BE2C (cell line): ENCODE measurements around the gene PRPS1.
"Not testable (repeated sequence)": the region's sequence is repeated elsewhere in the genome, so short reads cannot be mapped to it uniquely, and the experiment has no call there.

Source experiments
- DNase-seq: peaks from one replicate; pipeline ENCODE4 v3.0.0-alpha.2; 2020
- H3K27me3 ChIP-seq: fragments of 250-450 bp; sonication (Bioruptor Pico); 2 replicates; pipeline ENCODE4 v1.5.1; 2020; ENCODE audit warnings: mild to moderate bottlenecking
- H3K36me3 ChIP-seq: fragments of 250-450 bp; sonication (Bioruptor Pico); 2 replicates; pipeline ENCODE4 v1.5.1; 2020; ENCODE audit warnings: mild to moderate bottlenecking
- H3K4me1 ChIP-seq: fragments of 250-450 bp; sonication (Bioruptor Pico); 2 replicates; pipeline ENCODE4 v1.5.1; 2020
- H3K4me3 ChIP-seq: 2 replicates; pipeline ENCODE4 v1.5.1; 2011; ENCODE audit warnings: low read depth, low read length
- H3K9me3 ChIP-seq: fragments of 250-450 bp; sonication (Bioruptor Pico); 2 replicates; pipeline ENCODE4 v1.5.1; 2020
- CTCF ChIP-seq: IDR thresholded peaks from 2 replicates; pipeline ENCODE4 v1.5.1; 2012; ENCODE audit warnings: mild to moderate bottlenecking, low read depth, low read length

The PRPS1 gene

GRCh38 chrX:107677909-107678308 is 49.6 kb downstream of the PRPS1 start:
- no peak for TF ChIP-seq CTCF
- Histone ChIP-seq H3K4me1 (no peaks in the 10 kb centered on the region; the same call in 1 of the 2 replicates), H3K9me3 (no peaks in the 10 kb centered on the region), H3K27me3 (no peaks in the 10 kb centered on the region), H3K36me3 (no peaks in the 10 kb centered on the region), H3K4me3 (no peak overlapping the region)
- no peak for DNase-seq

GRCh38 chrX:107678957-107679740 is 50.8 kb downstream of the PRPS1 start:
- H3K27me3 ChIP-seq = no peaks in the 10 kb centered on the region
- no peaks in the 10 kb centered on the region for H3K9me3 ChIP-seq
- H3K36me3 ChIP-seq = no peaks in the 10 kb centered on the region
- no peak for TF ChIP-seq CTCF
- H3K4me1 ChIP-seq = no peaks in the 10 kb centered on the region; the same call in 1 of the 2 replicates
- no peak overlapping the region for H3K4me3 ChIP-seq
- peak; percentile 36 for DNase-seq

GRCh38 chrX:107682256-107682655 is 53.9 kb downstream of the PRPS1 start:
- Histone ChIP-seq H3K9me3 (no peaks in the 10 kb centered on the region), H3K27me3 (no peaks in the 10 kb centered on the region), H3K36me3 (no peaks in the 10 kb centered on the region), H3K4me3 (no peak overlapping the region), H3K4me1 (no peaks in the 10 kb centered on the region; the same call in 1 of the 2 replicates)
- DNase-seq = no peak
- TF ChIP-seq CTCF = no peak

GRCh38 chrX:107683124-107683895 is 55.0 kb downstream of the PRPS1 start:
- Histone ChIP-seq H3K4me3 (no peak overlapping the region), H3K4me1 (no peaks in the 10 kb centered on the region), H3K27me3 (no peaks in the 10 kb centered on the region), H3K9me3 (no peaks in the 10 kb centered on the region), H3K36me3 (no peaks in the 10 kb centered on the region)
- no peak for TF ChIP-seq CTCF
- no peak for DNase-seq

GRCh38 chrX:107683931-107684330 is 55.6 kb downstream of the PRPS1 start:
- no peak for DNase-seq
- Histone ChIP-seq H3K4me3 (no peak overlapping the region), H3K36me3 (no peaks in the 10 kb centered on the region), H3K9me3 (no peaks in the 10 kb centered on the region), H3K27me3 (no peaks in the 10 kb centered on the region), H3K4me1 (no peaks in the 10 kb centered on the region)
- TF ChIP-seq CTCF = no peak

- TF ChIP-seq CTCF = no peak
- DNase-seq = no peak
- no peaks in the 10 kb centered on the region for H3K36me3 ChIP-seq
- no peaks in the 10 kb centered on the region for H3K27me3 ChIP-seq
- H3K9me3 ChIP-seq = no peaks in the 10 kb centered on the region
- no peaks in the 10 kb centered on the region for H3K4me1 ChIP-seq
- no peak overlapping the region for H3K4me3 ChIP-seq
Observed at GRCh38 chrX:107684956-107685385, 56.7 kb downstream of the PRPS1 start.

- not testable (repeated sequence) for H3K4me1 ChIP-seq, H3K36me3 ChIP-seq, H3K27me3 ChIP-seq, DNase-seq, H3K9me3 ChIP-seq, H3K4me3 ChIP-seq
Observed at GRCh38 chrX:107685586-107685985, 57.3 kb downstream of the PRPS1 start.
